ENCODE results near the gene SLC26A1.
"Not testable (repeated sequence)": the region's sequence is repeated elsewhere in the genome, so short reads cannot be mapped to it uniquely, and the experiment has no call there.

Gene SLC26A1

DNA sequence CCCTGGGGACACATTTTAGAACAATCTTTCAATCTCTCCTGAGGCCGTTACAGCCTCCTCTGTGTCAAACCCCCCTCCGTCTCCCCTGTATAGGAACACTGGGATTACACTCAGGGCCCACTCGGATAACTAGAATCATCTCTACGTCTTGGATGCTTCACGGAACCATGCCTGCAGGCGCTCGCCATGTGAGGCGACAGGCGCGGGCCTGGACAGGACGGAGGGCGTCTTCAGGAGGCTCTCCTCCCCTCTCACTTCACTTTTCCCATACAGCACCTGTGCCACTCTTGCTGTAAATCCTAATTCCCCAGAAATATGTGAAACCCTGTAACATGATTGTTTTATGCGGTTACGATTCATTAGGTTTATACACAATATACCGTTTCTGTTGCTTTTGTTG, 10.4 kb downstream of the SLC26A1 start:
- no peak for DNase-seq (ENCODE audit: low read depth)

- DNase-seq (ENCODE audit: low read depth): no peak
These were observed 10.9 kb downstream of the SLC26A1 start for GRCh38 chr4:982291-982690.

GRCh38 chr4:978957-979701, 14.1 kb downstream of the SLC26A1 start:
- DNase-seq (ENCODE audit: low read depth): no peak

GRCh38 chr4:976016-976415, 17.2 kb downstream of the SLC26A1 start:
- not testable (repeated sequence) for DNase-seq (ENCODE audit: low read depth)

DNA sequence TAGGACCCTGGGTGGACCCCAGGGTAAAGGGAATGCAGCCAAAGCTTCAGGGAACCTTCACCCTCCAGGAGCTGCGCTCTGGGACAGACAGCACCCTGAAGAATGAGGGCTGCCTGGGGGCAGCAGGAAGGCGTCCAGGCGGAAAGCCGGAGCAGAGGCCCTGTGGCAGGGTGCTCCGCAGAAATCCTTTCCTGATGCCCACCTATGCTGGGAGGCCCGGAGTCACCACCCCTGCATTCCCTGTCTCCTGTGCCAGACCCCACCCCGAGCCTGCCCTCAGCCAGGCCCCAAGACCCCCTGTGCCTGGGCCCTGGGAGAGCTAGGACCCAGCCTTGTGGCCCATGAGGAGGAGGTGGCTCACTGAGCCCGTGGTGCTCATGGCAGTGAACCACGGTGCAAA, 18.5 kb downstream of the SLC26A1 start:
- DNase-seq (ENCODE audit: low read depth): no peak

DNA sequence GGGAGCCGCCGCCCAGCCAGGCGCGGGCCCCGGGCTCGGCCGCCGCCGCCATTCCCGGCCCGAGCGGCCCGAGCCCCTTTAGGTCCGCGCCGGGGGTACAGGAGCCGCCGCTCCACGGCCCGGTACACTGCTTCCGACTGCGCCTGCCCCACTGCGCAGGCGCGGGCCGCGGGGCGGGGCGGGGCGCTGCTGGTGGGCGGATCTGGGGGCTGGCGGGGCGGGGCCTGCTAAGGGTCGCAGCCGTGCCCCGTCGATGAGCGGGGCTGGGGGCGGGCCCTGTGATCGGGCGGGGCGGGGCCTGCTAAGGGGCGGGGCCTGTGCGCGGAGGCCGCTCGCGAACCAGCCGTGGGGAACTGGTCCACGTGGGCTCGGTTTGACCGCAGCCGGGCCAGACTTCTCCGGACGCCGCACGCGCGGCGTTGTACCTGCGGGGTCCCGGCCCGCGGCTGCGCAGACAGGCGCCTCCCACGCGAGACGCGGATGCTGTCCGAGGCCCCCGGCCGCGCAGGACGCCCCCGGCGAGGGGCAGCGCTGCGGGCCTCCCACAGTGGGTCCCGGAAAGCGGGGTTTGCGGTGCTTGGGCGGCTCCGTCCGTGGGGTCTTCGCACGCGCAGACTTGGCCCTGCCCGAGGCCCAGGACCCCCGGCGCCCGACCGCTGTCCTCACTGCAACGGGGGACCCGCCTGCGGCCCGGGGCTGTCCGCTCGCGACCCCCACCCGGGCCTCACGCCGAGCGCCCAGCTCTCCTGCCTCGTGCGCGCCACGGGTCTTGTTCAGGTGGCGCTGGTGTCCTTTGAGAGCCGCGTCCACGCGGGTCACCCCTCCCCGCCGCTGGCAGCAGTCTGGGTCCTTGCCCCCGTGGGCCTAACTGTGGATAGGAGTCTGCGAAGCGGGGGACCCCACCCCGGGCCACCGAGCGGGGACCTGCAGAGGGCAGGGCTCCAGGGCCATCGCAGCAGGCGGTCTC, 19.5 kb downstream of the SLC26A1 start, which contains the start of gene DGKQ:
Gene DGKQ (minus strand): TSS at position 139 of the 967 bp plus-strand sequence. CDS start 87 bp downstream, at position 52.
- peak; percentile 79 for DNase-seq (ENCODE audit: low read depth)

GRCh38 chr4:972651-973424, 20.4 kb downstream of the SLC26A1 start:
- DNase-seq (ENCODE audit: low read depth): peak; percentile 49

GRCh38 chr4:971666-972500, 21.3 kb downstream of the SLC26A1 start:
- DNase-seq (ENCODE audit: low read depth): no peak

- no peak for DNase-seq (ENCODE audit: low read depth)
These were observed 22.2 kb downstream of the SLC26A1 start for GRCh38 chr4:970854-971520.

DNA sequence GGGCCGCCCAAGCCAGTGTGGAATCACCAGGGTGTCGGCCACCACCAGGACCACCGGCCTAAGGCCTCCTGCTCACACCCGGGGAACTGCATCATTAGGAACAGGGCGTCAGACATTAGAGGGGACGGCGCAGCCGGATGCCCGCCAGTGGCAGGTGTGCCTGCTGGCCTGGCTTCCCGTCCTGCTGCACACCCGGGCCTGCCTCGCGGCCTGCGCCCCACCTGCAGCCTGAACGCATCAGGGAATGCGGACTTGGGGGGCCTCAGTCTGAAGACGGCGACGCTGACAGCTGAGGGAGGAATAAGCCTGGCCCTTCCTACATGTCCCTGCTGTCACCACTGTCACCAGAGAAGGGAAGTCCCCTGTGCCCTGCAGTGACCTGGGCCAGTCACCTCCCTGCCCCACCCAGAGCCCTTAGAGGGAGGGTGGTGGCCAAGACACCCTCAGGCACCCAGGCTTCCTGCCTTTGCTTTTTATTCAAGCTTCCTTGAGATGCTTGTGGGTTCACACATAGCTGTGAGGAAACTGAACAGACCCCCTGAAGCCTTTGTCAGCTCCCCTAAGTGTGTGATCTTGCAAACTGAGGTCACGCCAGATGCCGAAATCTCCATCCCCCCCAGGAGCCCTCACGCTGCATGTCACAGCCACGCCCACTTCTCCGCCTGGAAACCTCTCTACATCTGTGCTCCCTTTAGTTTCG, 23.0 kb downstream of the SLC26A1 start:
- DNase-seq (ENCODE audit: low read depth): peak; percentile 57

GRCh38 chr4:968621-969394, 24.4 kb downstream of the SLC26A1 start:
- no peak for DNase-seq (ENCODE audit: low read depth)

DNA sequence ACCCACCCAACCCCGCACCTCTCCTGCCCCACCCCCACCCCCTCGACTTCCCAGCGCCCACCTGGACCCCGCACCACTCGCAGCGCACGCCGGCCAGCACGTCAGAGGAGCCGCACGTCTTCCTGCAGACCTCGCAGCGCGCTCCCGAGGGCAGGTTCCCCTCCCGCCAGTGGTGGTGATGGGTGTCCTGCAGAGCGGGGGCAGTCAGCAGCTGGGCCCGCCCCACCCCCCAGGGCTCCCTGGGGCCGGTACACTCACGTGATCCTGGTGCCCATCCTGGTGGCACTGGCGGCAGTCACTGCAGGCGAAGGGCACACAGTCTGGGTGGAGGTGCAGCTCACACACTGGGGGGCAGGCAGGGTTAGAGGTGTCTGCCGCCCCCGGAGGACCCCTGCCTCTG, 25.0 kb downstream of the SLC26A1 start:
- no peak for DNase-seq (ENCODE audit: low read depth)

DNA sequence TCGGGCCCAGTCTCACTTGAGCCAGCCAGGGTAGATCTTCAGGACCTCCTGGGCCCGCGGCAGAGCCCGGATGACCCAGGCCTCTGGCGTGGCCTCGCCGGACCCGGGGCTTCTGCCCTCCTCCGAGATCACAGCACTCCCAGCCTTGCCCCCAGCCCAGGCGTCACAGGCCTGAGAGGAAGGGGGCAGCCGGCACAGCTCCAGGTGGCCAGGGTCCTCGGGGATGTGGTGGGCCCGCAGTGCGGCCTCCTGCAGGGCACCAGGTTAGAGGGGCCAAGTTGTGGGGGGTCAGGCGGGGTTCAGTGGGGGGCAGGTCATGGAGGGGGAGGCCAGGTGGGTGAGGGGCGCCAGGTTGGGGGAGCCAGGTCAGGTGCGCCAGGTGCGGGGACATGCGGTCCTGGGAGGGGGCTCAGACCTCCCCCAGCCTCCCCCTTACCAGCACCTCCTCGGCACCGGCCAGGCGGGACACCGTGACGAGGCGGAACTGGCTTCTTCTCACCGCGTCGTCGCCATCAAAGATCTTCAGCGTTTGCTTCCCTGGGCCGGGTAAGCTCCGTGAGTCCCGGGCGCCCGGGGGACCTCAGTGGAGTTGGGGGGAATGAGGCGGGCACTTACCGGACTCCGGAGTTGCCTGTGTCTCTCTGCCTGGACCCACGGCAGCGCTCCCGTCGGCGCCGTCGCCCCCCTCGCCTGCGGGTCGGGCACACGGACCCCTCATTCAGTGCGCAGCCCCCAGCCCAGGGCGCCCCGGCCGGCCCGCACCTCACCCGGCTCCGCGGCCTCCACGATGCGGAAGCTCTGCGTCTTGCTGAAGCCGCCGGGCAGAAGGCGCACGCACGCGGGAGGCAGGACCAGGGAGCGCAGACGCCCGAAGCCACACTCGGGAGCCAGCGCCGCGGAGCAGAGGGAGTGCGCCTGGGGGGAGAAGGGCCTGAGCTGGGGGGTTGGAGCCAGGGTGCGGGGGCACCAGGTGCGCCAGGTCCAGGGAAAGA, 25.8 kb downstream of the SLC26A1 start:
- no peak for DNase-seq (ENCODE audit: low read depth)

DNA sequence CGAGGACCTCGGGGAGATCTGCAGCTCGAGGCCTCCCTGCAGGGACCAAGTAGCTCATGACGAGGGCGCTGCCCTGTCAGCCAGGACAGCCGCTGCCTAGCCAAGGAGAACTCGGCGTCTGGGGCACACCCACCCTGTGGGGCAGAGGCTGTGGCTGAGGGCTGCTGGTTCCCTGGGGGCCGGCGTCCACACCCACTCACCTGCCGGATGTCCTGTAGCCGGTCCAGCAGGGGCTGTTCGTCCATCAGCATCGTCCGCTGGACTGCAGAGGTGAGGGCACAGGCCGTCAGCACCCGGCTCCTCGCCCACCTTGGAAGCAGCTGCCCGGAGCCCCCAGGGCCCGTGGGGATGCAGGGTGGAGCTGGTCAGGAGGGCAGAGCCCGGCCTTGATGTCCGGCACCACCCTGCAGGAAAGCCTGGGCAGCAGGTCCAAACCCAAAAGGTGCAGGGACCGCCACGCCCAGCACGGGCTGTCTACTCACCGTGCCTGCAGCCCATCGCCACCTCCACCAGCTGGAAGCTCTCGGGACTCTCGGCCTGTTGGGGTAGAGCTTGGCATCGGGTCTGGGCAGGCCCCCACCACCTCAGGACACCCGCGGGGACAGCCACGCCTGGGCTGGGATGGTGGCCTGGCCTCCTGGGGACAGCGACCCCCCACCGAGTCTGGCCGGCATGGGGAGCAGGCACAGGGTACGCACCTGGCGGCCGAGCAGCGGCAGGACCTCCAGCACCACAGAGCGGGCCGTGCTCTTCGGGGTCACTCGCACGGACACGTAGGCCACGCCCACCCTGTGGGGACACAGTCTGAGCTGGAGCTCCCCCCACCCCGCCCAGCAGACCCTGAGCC, 26.7 kb downstream of the SLC26A1 start:
- no peak for DNase-seq (ENCODE audit: low read depth)

DNA sequence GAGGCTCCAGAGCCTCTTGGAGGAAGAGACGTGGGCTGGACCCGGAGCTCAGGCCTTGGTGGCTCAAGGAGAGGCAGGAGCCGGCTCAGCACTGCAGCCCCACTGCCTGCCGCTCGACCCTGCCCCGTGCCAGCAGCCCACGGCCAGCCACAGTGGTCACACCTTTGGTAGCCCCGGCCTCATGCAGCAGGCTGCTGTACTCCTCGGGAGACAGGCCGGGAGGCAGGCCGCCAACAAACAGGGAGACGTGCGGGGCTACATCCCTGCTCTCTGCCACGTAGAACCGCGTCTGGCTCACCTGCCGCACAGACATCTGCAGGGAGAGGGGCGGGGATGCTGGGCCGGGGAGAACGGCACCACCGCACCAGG, 27.5 kb downstream of the SLC26A1 start:
- DNase-seq (ENCODE audit: low read depth): no peak

GRCh38 chr4:965048-965765, 28.0 kb downstream of the SLC26A1 start:
- no peak for DNase-seq (ENCODE audit: low read depth)

Data from activated gamma-delta T cell treated with anti-CD3 and anti-CD28 coated beads, Interleukin-2, amount 50 U/mL, for 16 hours (primary cell).